HUES6 (cell line): ENCODE results near the gene CFAP300.
A peak's percentile ranks its signal among the peaks of the same experiment; 100 is the strongest.

Experiments
- H3K27ac ChIP-seq: 2 replicates; pipeline ENCODE4 v1.7.0; 2013; ENCODE audit warnings: low read depth, mild to moderate bottlenecking, low read length, inconsistent platforms
- H3K27me3 ChIP-seq: 2 replicates; pipeline ENCODE4 v1.6.1; 2013; ENCODE audit warnings: low read length; ENCODE audit not compliant: control insufficient read depth, insufficient read depth
- H3K36me3 ChIP-seq: 2 replicates; pipeline ENCODE4 v1.6.1; 2013; ENCODE audit warnings: low read length; ENCODE audit not compliant: control insufficient read depth, insufficient read depth
- H3K4me1 ChIP-seq: 2 replicates; pipeline ENCODE4 v1.6.1; 2013; ENCODE audit warnings: low read length; ENCODE audit not compliant: control insufficient read depth, insufficient read depth
- H3K4me3 ChIP-seq: 2 replicates; pipeline ENCODE4 v1.5.1; 2013; ENCODE audit warnings: low read depth, low read length
- H3K9ac ChIP-seq: one replicate; pipeline ENCODE4 v1.6.1; 2013; ENCODE audit warnings: mild to moderate bottlenecking, low read length
- H3K9me3 ChIP-seq: 2 replicates; pipeline ENCODE4 v1.6.1; 2013; ENCODE audit warnings: low read depth, low read length; ENCODE audit not compliant: control insufficient read depth, insufficient read depth

CFAP300 gene

DNA sequence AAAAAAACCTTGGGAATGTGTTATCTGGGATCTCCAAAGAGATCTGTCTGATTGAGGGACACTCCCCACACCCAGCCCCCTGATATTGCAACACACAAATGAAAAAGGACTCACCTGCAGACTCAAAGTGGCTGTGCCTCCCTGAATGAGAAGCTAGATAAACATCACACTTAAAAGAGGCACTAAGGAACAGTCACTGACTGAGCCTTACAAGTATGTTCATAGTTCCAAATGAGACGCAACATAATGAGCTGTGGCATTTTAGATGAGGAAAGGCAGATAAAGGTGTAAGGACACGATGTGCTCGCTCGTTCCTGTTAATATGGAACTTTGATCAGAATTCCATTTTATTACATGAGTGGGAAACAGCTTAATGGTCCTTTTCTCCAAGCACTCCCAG lies 21.0 kb upstream of the CFAP300 start:
- 0 out of 2 replicates have a peak, but pooled peaks cover 6% of the 10 kb centered on the region for H3K4me1 ChIP-seq
- no peak overlapping the region for H3K27ac ChIP-seq
- no peak overlapping the region for H3K9ac ChIP-seq
- no peaks in the 10 kb centered on the region for H3K36me3 ChIP-seq
- no peaks in the 10 kb centered on the region for H3K9me3 ChIP-seq
- H3K27me3 ChIP-seq = no peaks in the 10 kb centered on the region
- H3K4me3 ChIP-seq = no peak overlapping the region

DNA sequence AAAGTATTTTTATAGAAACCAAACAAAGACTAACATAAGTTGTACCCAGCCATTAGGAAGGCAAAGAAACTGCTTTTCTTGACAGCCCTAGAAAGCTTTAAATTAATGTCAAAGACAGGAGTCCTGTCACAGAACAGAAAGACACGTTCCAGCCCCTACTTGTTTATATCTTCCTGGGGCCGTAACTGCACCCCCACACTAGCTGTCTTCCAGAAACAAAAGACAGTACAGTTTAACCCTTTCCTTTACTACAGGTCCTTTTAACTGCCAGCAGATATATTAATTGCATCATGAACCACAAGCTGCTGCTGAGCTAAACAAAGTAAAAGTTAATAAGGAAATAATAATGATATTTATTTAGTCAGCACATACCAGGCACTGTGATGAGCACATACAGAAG lies 20.3 kb upstream of the CFAP300 start:
- Histone ChIP-seq H3K36me3 (no peaks in the 10 kb centered on the region), H3K9me3 (no peaks in the 10 kb centered on the region), H3K27me3 (no peaks in the 10 kb centered on the region), H3K4me1 (0 out of 2 replicates have a peak, but pooled peaks cover 6% of the 10 kb centered on the region), H3K27ac (no peak overlapping the region), H3K4me3 (no peak overlapping the region), H3K9ac (no peak overlapping the region)

DNA sequence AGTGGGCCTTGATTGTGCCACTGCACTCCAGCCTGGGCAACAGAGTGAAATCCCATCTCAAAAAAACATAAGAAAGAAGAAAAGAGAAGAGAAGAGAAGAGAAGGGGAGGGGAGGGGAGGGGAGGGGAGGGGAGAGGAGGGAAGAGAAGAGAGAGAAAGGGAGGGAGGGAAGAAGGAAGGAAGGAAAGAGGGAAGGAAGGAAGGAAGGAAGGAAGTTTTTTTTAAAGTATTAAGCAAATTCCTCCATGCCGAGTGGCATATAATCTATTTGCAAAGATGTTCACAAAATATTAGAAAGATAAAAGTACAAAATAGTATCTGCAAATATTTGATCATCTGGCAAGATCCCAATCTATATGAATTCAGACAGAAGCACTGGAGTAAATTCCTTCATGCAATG lies 10.5 kb upstream of the CFAP300 start:
- no peaks in the 10 kb centered on the region for H3K9me3 ChIP-seq
- H3K27me3 ChIP-seq = no peaks in the 10 kb centered on the region
- no peaks in the 10 kb centered on the region for H3K4me1 ChIP-seq
- no peak overlapping the region for H3K27ac ChIP-seq
- H3K36me3 ChIP-seq = no peaks in the 10 kb centered on the region
- no peak overlapping the region for H3K4me3 ChIP-seq
- H3K9ac ChIP-seq = no peak overlapping the region

DNA sequence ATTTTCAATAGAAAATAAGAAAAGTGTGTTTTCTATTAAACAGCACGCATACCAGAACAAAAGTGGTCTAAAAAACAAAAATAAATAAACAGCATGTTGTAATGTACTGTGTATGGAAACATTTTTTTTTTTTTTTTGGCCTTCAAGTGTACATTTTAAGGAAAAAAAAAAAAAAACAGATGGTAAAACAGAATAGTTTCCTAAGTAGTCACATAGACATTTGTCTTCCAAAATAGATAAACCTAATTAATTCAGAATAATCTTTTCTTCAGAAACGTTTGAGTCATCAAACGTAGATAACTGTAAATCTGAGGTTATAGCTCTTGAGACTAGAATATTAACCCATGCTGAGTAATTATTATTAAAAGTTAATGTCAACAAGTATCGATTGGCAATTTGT lies 396 bp upstream of the CFAP300 start:
- H3K27ac ChIP-seq = no peak overlapping the region
- peaks cover 3% of the 10 kb centered on the region; the same call in 1 of the 2 replicates for H3K27me3 ChIP-seq
- H3K4me3 ChIP-seq = peak overlapping the region; percentile 64
- H3K9ac ChIP-seq = no peak overlapping the region
- no peaks in the 10 kb centered on the region for H3K9me3 ChIP-seq
- no peaks in the 10 kb centered on the region for H3K4me1 ChIP-seq
- H3K36me3 ChIP-seq = no peaks in the 10 kb centered on the region

DNA sequence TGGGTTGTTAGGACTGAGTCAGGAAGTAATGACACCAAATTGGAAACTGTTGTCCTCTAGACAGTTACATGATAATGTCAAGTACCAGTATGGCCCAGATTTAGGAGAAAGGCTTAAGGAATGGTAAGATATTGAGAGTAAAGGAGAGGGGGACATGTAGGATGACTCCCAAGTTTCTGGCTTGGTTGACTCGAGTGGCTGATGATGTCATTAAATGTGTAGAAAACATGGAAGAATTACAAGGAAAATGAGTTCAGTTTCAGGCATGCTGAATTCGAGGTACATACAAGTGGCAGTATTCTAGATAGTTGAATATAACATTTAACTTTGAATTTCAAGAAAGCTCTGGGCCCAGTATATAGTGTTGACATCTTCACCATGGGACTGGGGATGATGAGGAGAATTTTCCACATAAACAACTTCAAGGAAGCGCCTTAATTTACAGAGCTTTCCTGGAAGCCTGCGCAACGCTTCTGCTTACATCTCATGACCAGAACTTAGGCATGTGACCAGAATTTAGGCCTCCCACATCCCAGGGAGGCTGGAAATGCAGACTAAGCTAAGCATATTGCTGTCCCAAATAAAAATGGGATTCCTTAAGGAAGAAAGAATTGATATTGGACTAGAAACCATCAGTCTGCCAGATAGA lies 3.8 kb downstream of the CFAP300 start:
- Histone ChIP-seq H3K27ac (no peak overlapping the region), H3K4me1 (no peaks in the 10 kb centered on the region), H3K36me3 (no peaks in the 10 kb centered on the region)

DNA sequence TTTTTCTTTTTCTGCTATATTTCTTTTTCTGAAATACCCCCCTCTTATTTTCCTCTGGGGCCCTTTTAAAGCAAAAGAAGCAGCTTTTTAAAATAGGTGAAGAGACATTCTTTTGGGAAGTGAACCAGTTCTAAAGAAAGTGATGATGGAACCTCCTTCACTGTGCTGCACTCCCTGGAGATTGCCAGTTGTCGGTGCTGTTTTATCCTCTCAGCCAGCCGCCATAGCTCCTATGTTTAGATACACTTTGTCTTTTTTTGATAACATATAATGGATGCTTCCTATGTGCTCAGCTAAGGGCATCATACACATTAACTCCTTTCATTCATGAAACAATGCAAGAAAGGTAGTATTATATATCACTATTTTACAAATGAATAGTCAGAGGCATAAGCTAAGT lies 14.0 kb downstream of the CFAP300 start:
- H3K9me3 ChIP-seq = no peaks in the 10 kb centered on the region
- no peaks in the 10 kb centered on the region for H3K27me3 ChIP-seq
- H3K27ac ChIP-seq = no peak overlapping the region

More for the DNA sequence above, 3.8 kb downstream of the CFAP300 start:
- Histone ChIP-seq H3K9me3 (no peaks in the 10 kb centered on the region), H3K27me3 (peaks cover 3% of the 10 kb centered on the region; the same call in 1 of the 2 replicates), H3K4me3 (no peak overlapping the region), H3K9ac (no peak overlapping the region)

DNA sequence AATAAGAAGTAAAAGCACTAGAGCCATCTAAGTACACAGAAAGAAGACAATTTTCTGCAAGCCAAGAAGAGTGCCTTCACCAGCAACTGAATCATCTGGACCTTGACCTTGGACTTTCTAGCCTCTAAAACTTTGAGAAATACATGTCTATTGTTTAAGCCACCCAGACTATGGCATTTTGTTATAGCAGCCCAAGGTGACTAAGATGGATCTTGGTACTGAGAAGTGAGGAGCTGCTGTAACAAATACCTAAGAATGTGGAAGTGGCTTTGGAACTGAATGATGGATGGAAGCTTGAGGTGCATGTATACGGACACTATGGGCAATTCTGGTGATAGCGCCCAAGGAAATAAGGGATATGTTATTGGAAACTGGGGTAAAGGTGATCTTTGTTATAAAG lies 14.9 kb downstream of the CFAP300 start:
- H3K4me3 ChIP-seq = no peak overlapping the region
- no peaks in the 10 kb centered on the region for H3K36me3 ChIP-seq
- H3K9ac ChIP-seq = no peak overlapping the region
- H3K4me1 ChIP-seq = no peaks in the 10 kb centered on the region
- H3K27ac ChIP-seq = no peak overlapping the region
- H3K27me3 ChIP-seq = no peaks in the 10 kb centered on the region
- H3K9me3 ChIP-seq = no peaks in the 10 kb centered on the region

More for the DNA sequence above, 14.0 kb downstream of the CFAP300 start:
- no peak overlapping the region for H3K4me3 ChIP-seq
- no peaks in the 10 kb centered on the region for H3K4me1 ChIP-seq
- no peak overlapping the region for H3K9ac ChIP-seq
- no peaks in the 10 kb centered on the region for H3K36me3 ChIP-seq

DNA sequence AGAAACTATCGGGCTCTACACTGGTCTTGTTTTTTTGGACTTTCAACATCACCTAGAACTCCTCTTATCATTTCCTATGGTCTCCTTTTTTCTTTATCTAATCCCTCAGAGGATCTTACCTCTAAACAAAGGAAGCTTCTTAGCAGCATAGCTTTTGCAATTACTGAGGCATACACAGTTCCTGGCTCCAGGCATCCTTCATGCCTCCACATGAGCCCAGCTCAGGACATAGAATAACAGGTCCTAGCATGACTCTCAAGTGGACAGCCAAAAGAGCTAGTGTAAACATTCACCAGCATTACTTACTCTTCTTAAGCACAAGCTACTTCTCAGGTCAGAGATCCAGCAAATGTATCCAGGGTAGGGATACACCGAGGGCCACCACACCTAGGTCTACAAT lies 17.1 kb downstream of the CFAP300 start:
- Histone ChIP-seq H3K36me3 (no peaks in the 10 kb centered on the region), H3K9ac (no peak overlapping the region), H3K27ac (no peak overlapping the region), H3K9me3 (no peaks in the 10 kb centered on the region), H3K4me1 (no peaks in the 10 kb centered on the region), H3K4me3 (no peak overlapping the region), H3K27me3 (no peaks in the 10 kb centered on the region)

DNA sequence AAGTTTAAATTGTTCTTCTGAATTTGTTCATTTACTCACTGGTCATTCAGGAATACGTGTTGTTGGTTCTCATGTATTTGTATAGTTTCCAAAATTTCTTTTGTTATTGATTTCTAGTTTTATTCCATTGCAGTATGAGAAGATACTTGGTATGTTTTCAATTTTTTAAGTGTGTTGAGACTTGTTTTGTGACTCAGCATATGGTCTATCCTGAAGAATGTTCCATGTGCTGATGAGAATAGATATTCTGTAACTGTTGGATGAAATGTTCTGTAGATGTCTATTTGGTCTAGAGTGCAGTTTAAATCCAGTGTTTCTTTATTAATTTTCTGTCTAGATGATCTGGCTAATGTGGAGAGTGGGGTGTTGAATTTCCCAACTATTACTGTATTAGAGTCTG lies 23.5 kb downstream of the CFAP300 start:
- no peaks in the 10 kb centered on the region for H3K36me3 ChIP-seq
- no peak overlapping the region for H3K27ac ChIP-seq
- H3K4me3 ChIP-seq = no peak overlapping the region
- peaks cover 22% of the 10 kb centered on the region; the same call in 1 of the 2 replicates for H3K9me3 ChIP-seq
- H3K27me3 ChIP-seq = no peaks in the 10 kb centered on the region
- no peak overlapping the region for H3K9ac ChIP-seq
- H3K4me1 ChIP-seq = no peaks in the 10 kb centered on the region

DNA sequence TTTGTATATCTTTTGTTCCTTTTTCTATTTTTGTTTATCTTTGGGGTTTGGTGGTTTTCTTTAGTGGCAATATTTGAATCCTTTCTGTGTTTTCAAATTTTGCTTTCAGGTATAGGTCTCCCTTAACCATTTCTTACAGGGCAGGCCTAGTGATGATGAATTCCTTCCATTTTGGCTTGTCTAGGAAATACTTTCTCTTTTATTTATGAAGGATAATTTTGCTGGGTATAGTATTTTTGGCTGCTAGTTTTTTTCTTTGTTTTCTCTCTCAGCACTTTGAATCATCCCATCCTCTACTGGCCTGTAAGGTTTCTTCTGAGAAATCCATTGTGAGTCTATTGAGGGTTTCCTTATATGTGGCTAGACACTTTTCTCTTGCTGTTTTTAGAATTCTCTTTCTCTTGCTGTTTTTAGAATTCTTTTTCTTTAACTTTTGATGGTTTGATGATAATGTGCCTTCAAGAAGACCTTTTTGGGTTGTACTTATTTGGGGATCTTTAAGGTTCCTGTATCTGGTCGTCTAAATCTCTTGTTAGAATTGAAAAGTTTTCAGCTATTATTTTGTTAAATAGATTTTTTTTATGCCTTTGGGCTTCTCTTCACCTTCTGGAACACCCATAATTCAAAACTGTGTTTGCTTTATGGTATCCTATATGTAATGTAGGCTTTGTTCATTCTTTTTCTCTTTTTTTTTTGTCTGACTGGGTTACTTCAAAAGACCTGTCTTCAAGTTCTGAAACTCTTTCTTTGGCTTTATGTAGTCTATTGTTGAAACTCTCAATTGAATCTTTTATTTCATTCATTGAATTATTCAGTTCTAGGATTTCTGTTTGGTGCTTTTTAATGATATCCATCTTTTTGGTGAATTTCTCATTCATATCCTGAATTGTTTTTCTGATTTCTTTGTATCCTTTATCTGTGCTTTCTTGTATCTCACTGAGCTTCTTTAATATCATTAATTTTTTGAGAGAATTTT lies 24.5 kb downstream of the CFAP300 start:
- H3K4me3 ChIP-seq = no peak overlapping the region
- peaks cover 22% of the 10 kb centered on the region; the same call in 1 of the 2 replicates for H3K9me3 ChIP-seq
- no peaks in the 10 kb centered on the region for H3K27me3 ChIP-seq
- no peak overlapping the region for H3K27ac ChIP-seq
- H3K9ac ChIP-seq = no peak overlapping the region
- H3K4me1 ChIP-seq = no peaks in the 10 kb centered on the region
- H3K36me3 ChIP-seq = no peaks in the 10 kb centered on the region

DNA sequence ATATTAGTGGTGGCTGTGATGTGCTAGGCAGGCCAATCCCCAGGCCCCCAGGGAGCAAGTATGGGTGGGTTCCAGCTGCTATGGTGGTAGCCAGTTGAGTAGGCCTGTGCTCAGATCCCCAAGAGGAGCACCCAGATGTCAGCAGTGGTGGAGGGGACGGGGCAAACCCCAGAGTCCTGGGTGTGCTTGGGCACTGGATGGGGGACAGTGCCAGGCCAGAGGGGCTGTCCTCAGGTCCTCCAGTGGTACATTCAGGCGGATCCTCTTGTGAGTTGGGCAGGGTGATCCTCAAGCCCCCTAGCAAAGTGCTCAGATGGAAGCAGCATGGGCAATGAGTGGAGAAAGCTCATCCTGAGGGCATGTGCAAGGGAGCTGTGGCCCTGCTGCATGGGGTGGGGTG lies 26.0 kb downstream of the CFAP300 start:
- Histone ChIP-seq H3K4me1 (no peaks in the 10 kb centered on the region), H3K27ac (no peak overlapping the region), H3K9me3 (peaks cover 22% of the 10 kb centered on the region; the same call in 1 of the 2 replicates), H3K4me3 (no peak overlapping the region), H3K27me3 (no peaks in the 10 kb centered on the region), H3K9ac (no peak overlapping the region), H3K36me3 (no peaks in the 10 kb centered on the region)
